AG04449 (cell line): ENCODE data around the gene ATP6V0E1.
A peak's percentile ranks its signal among the peaks of the same experiment; 100 is the strongest.

ENCODE experiments used
- CTCF ChIA-PET: fragments of 350-600 bp; formaldehyde crosslinking; extraction: SDS; loops from one replicate; lab custom pipeline; 2021; ENCODE audit warnings: antibody characterized with exemption; lab: Yijun Ruan, JAX
- POLR2A ChIA-PET: fragments of 400-600, 350-600 bp; formaldehyde crosslinking; extraction: SDS; loops from one replicate; lab custom pipeline; 2020; ENCODE audit warnings: antibody characterized with exemption, inconsistent platforms; lab: Yijun Ruan, JAX
- DNase-seq: peaks from one replicate; pipeline ENCODE4 v3.0.0-alpha.2; 2010; ENCODE audit warnings: low read depth, low spot score
- H3K4me3 ChIP-seq: 2 replicates; pipeline ENCODE4 v1.5.1; 2011; ENCODE audit warnings: low read depth, mild to moderate bottlenecking, control low read depth, low read length
- TF ChIP-seq, protein P1 (sequence below): IDR thresholded peaks from one replicate; pipeline ENCODE4 v1.5.1; 2011; ENCODE audit warnings: mild to moderate bottlenecking, moderate library complexity, low read length, control low read depth, inconsistent platforms; ENCODE audit not compliant: insufficient read depth; ENCODE audit errors: missing control alignments

ATP6V0E1 gene

DNA sequence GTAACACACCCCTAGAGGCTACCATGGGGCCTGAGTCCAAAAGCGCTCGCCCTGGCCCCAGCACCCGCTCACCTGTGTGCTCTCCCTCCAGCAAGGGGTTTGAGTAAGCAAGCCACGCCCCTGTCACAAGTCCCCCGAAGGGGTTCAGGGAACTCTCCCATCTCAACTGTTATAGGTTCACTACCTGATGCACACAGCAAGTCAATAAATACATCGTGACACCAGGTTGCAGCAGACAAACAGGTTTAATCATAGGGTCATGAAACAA is 64.2 kb downstream of the ATP6V0E1 start:
- CTCF ChIA-PET: interaction anchor here (0.6 to 1.3 kb wide), 2 partner anchors 37 to 927 kb away, joined by 3 read pairs; no protein-coding TSS in a partner anchor
- DNase-seq: no peak
- POLR2A ChIA-PET: no interaction called here
- TF ChIP-seq, protein P1, sequence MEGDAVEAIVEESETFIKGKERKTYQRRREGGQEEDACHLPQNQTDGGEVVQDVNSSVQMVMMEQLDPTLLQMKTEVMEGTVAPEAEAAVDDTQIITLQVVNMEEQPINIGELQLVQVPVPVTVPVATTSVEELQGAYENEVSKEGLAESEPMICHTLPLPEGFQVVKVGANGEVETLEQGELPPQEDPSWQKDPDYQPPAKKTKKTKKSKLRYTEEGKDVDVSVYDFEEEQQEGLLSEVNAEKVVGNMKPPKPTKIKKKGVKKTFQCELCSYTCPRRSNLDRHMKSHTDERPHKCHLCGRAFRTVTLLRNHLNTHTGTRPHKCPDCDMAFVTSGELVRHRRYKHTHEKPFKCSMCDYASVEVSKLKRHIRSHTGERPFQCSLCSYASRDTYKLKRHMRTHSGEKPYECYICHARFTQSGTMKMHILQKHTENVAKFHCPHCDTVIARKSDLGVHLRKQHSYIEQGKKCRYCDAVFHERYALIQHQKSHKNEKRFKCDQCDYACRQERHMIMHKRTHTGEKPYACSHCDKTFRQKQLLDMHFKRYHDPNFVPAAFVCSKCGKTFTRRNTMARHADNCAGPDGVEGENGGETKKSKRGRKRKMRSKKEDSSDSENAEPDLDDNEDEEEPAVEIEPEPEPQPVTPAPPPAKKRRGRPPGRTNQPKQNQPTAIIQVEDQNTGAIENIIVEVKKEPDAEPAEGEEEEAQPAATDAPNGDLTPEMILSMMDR: no peak
- no peak overlapping the region for H3K4me3 ChIP-seq

DNA sequence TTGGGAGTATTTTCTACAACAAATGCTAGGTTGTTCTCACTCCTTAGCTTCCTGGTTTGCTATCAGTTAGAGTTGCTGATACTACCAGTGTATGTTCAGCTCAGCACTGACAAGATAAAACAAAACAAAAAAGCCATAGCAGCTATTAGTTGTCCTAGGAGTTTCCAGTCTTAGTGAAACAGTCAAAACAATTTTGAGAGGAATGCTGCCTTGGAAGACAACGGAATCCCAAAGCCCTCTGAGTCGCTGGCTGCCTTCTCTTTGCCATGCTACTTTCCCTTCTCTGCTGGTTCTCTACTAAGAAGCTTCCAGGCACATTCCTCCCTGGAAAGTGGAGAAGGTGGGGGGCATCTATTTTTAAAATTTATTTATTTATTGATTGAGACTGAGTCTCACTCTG is 67.2 kb downstream of the ATP6V0E1 start:
- CTCF ChIA-PET: interaction anchor here (0.9 to 1.2 kb wide), 3 partner anchors 8 to 15 kb away, joined by 3 read pairs; no protein-coding TSS in a partner anchor
- no peak overlapping the region for H3K4me3 ChIP-seq
- TF ChIP-seq, protein P1: no peak
- POLR2A ChIA-PET: no interaction called here
- DNase-seq: no peak

DNA sequence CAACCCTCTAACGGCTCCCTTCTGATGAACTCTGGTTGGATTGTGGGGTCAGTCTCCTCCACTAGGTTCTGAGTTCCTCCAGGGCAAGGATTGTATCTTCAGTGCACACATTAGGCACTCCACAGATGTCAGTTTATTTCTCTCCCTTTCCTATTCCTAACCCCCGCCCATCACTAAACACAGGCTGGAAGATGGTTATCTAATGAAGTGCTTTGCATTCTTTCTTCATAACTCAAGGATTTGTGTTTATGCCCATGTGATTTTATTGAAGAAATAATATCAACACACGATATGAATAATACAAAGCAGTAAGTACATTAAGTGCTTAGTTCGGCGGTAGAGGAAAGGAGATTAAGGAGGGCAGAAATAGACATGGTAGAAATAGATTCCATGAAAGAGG is 68.2 kb downstream of the ATP6V0E1 start:
- H3K4me3 ChIP-seq: no peak overlapping the region
- ChIA-PET POLR2A (no interaction called here), CTCF (no interaction called here)
- DNase-seq: no peak
- TF ChIP-seq, protein P1: no peak

DNA sequence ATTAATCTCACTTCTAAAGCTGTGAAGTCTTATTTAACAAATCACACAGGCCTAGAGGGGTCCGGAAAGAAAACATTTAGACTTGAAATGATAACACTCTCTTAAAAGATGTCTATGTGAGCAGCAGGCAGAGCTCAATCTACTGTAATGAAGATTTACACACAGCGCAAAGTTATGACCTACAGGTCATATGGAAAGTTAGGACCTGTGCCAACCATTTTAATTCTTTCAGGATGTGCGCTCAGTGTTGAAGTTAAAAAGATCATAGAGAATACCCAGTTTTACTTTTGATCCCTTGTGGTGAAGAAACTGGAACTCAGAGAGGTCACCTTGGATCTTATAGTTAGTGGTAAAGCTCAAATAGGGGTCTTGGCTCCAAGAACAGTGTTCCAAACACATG is 69.5 kb downstream of the ATP6V0E1 start:
- CTCF ChIA-PET: interaction anchor here (2.2 kb wide), 1 partner anchor 91 kb away, joined by 7 read pairs; the partner anchor contains the start of gene BNIP1
- POLR2A ChIA-PET: no interaction called here
- DNase-seq: no peak
- TF ChIP-seq, protein P1: no peak
- H3K4me3 ChIP-seq: no peak overlapping the region

DNA sequence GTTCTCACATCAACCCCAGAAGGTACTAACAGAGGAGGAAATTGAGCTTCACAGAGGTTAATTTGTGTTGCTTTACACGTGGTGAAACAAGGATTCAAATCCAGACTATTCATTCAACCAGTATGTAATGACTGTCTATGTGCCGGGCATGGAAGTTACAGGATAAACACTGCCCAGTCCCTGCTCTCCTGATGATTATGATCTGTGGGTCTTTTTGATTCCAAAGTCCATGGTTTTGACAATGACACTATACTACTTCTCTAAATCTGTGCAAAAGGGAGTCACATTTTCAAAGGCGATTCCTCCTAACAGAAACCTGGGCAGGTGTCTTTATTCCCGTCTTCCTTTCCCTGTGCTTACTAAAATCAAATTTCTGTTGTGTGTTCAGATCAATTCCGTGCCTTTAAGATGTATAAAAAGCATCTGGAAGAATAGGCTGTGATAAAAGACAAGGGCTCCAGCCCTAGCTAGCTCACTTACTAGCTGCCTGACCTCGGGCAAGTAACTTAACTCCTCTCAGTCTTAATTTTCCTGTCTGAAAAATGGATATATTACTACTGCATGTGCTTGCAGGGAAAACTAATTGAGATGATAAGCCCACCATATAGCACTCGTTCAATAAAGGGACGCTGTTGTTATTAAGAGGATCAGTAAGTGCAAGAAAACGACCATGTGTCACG is 71.6 kb downstream of the ATP6V0E1 start:
- ChIA-PET POLR2A (no interaction called here), CTCF (no interaction called here)
- TF ChIP-seq, protein P1: no peak
- DNase-seq: no peak
- peak overlapping the region; percentile 72 for H3K4me3 ChIP-seq

DNA sequence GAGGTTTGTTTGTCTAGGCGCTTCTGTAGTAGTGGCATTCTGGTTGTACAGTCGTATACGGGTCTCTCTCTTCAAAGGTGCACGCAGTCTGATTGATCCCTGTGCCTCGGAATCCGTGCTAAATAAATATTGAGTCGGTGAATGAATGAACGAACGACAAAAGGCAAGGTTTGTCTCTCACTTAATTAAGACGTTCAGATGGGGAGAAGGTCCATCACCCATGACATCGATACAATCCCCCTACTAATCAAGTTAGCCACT is 72.1 kb downstream of the ATP6V0E1 start:
- POLR2A ChIA-PET: no interaction called here
- DNase-seq: no peak
- TF ChIP-seq, protein P1: no peak
- CTCF ChIA-PET: no interaction called here
- peak overlapping the region; percentile 72 for H3K4me3 ChIP-seq
